Adipocyte (in vitro differentiated cells): ENCODE data around the gene SGCE.

Source experiments
- DNase-seq: peaks from one replicate; pipeline ENCODE4 v3.0.0-alpha.2; 2015; ENCODE audit warnings: low read depth
- H3K27me3 ChIP-seq: replicated peaks from 2 replicates; pipeline ENCODE4 v1.7.0; 2013; ENCODE audit warnings: mild to moderate bottlenecking, low read length, moderate library complexity; ENCODE audit not compliant: control insufficient read depth, insufficient read depth
- H3K36me3 ChIP-seq: 2 replicates; pipeline ENCODE4 v1.7.0; 2013; ENCODE audit warnings: low read length, mild to moderate bottlenecking, moderate library complexity; ENCODE audit not compliant: control insufficient read depth, insufficient read depth, severe bottlenecking
- H3K4me1 ChIP-seq: 2 replicates; pipeline ENCODE4 v1.7.0; 2013; ENCODE audit warnings: mild to moderate bottlenecking, low read length, moderate library complexity; ENCODE audit not compliant: control insufficient read depth, insufficient read depth
- H3K4me3 ChIP-seq: 2 replicates; pipeline ENCODE4 v1.7.0; 2013; ENCODE audit warnings: mild to moderate bottlenecking, low read length, moderate library complexity
- H3K9ac ChIP-seq: 2 replicates; pipeline ENCODE4 v1.7.0; 2013; ENCODE audit warnings: mild to moderate bottlenecking, low read length, moderate library complexity
- H3K9me3 ChIP-seq: 2 replicates; pipeline ENCODE4 v1.7.0; 2013; ENCODE audit warnings: mild to moderate bottlenecking, low read length, moderate library complexity; ENCODE audit not compliant: control insufficient read depth

SGCE gene

GRCh38 chr7:94676431-94676830 is 20.5 kb upstream of the SGCE start:
- no peak overlapping the region for H3K4me3 ChIP-seq
- DNase-seq, result no peak

GRCh38 chr7:94675356-94675755 is 19.4 kb upstream of the SGCE start:
- H3K9ac ChIP-seq, result no peak overlapping the region
- DNase-seq, result no peak
- no peaks in the 10 kb centered on the region for H3K9me3 ChIP-seq
- no peaks in the 10 kb centered on the region for H3K27me3 ChIP-seq
- H3K4me3 ChIP-seq, result no peak overlapping the region
- no peaks in the 10 kb centered on the region for H3K36me3 ChIP-seq
- no peaks in the 10 kb centered on the region for H3K4me1 ChIP-seq

More at GRCh38 chr7:94676431-94676830, 20.5 kb upstream of the SGCE start:
- H3K9ac ChIP-seq, result no peak overlapping the region
- H3K27me3 ChIP-seq, result no peaks in the 10 kb centered on the region
- no peaks in the 10 kb centered on the region for H3K4me1 ChIP-seq
- H3K36me3 ChIP-seq, result no peaks in the 10 kb centered on the region
- no peaks in the 10 kb centered on the region for H3K9me3 ChIP-seq

DNA sequence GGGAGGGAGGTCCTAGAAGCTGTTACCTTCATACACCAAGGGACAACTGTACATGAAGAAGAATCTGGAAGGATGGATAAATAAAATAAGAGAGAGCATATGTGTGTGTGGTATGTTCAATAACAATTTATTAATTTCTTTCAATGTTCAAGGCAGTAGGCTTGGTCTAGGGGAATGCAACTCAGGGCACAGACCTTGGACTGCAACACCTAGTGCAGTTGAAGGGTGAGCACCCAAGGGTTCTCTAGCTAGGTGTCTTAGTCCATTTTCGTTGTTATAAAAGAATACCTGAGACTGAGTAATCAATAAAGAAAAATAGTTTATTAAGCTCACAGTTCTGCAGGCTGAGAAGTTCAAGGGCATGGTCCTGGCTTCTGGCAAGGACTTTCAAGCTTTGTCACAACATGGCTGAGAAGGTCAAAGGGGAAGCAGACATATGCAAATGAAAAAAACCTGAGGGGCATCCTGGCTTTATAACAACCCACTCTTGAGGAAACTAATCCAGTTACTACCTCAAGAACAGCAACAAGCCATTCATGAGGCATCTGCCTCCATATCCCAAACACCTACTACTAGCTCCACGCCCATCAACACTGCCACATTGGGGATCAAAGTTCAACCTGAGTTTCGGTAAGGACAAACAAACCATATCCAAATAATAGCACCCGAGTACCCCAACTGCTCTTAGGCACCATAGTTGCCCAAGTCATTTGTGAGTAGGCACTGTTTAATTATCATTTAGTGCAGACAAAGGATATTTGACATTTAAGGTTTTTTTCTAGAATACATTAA is 15.7 kb upstream of the SGCE start:
- H3K27me3 ChIP-seq, result no peaks in the 10 kb centered on the region
- no peak for DNase-seq
- H3K4me1 ChIP-seq, result no peaks in the 10 kb centered on the region
- H3K9ac ChIP-seq, result no peak overlapping the region
- no peak overlapping the region for H3K4me3 ChIP-seq
- H3K9me3 ChIP-seq, result no peaks in the 10 kb centered on the region
- no peaks in the 10 kb centered on the region for H3K36me3 ChIP-seq

DNA sequence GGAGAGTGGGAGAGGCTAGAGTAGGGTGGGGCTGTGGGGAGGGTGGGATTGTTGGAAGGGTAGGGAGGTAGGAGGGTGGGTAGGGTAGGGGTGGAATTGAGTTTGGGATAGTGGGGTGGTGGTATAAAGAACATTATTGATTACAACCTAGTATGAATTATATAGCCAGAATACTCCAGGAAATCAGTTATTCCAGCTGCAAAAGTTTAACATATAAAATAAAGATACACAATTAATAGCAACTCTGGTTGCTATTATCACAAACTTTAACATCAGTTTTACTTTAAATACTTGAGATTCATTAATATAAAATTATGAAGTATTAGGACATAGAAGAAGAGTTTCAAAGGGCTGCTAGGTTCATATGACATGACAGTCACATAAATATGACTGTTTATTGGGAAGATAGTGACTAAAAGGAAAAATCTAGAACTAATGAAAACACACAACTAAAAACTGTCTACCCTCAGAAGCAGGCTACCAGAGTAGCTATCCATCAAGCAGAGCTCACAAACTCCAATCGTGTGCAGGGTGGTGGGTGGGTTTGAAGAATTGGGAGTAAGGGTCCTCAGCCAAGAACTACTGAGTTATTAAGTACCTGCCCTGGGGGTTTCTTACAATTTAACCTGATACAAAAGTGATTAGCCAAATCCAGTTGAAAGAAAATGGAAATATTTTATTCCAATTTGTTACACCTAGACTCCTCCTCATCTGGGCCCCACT is 14.0 kb upstream of the SGCE start:
- no peaks in the 10 kb centered on the region for H3K4me1 ChIP-seq
- H3K36me3 ChIP-seq, result no peaks in the 10 kb centered on the region
- H3K9ac ChIP-seq, result no peak overlapping the region
- H3K4me3 ChIP-seq, result no peak overlapping the region
- no peaks in the 10 kb centered on the region for H3K27me3 ChIP-seq
- no peaks in the 10 kb centered on the region for H3K9me3 ChIP-seq
- DNase-seq, result no peak

GRCh38 chr7:94666879-94667587 is 11.1 kb upstream of the SGCE start:
- no peaks in the 10 kb centered on the region for H3K4me1 ChIP-seq
- no peak for DNase-seq

DNA sequence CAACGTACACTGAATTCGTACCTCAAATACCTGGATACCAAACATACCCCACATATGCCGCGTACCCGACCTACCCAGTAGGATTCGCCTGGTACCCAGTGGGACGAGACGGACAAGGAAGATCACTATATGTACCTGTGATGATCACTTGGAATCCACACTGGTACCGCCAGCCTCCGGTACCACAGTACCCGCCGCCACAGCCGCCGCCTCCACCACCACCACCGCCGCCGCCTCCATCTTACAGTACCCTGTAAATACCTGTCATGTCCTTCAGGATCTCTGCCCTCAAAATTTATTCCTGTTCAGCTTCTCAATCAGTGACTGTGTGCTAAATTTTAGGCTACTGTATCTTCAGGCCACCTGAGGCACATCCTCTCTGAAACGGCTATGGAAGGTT is 9.5 kb upstream of the SGCE start:
- H3K36me3 ChIP-seq, result no peaks in the 10 kb centered on the region
- no peak for DNase-seq
- peaks cover under 1% of the 10 kb centered on the region for H3K4me1 ChIP-seq
- H3K4me3 ChIP-seq, result no peak overlapping the region
- H3K9me3 ChIP-seq, result no peaks in the 10 kb centered on the region
- H3K9ac ChIP-seq, result no peak overlapping the region
- H3K27me3 ChIP-seq, result no peaks in the 10 kb centered on the region

More at GRCh38 chr7:94666879-94667587, 11.1 kb upstream of the SGCE start:
- Histone ChIP-seq H3K4me3 (no peak overlapping the region), H3K9ac (no peak overlapping the region), H3K36me3 (no peaks in the 10 kb centered on the region), H3K9me3 (no peaks in the 10 kb centered on the region), H3K27me3 (no peaks in the 10 kb centered on the region)

- H3K27me3 ChIP-seq, result no peaks in the 10 kb centered on the region
- H3K36me3 ChIP-seq, result no peaks in the 10 kb centered on the region
- H3K4me3 ChIP-seq, result no peak overlapping the region
- H3K4me1 ChIP-seq, result peaks cover 8% of the 10 kb centered on the region
- no peak for DNase-seq
- no peaks in the 10 kb centered on the region for H3K9me3 ChIP-seq
- no peak overlapping the region for H3K9ac ChIP-seq
Observed at GRCh38 chr7:94664023-94664422, 8.1 kb upstream of the SGCE start.

- Histone ChIP-seq H3K4me3 (no peak overlapping the region), H3K4me1 (peaks cover 10% of the 10 kb centered on the region), H3K27me3 (no peaks in the 10 kb centered on the region), H3K9ac (no peak overlapping the region), H3K9me3 (no peaks in the 10 kb centered on the region), H3K36me3 (no peaks in the 10 kb centered on the region)
- DNase-seq, result no peak
Observed at GRCh38 chr7:94662548-94662947, 6.6 kb upstream of the SGCE start.

- Histone ChIP-seq H3K27me3 (no peaks in the 10 kb centered on the region), H3K9ac (no peak overlapping the region), H3K4me3 (no peak overlapping the region), H3K9me3 (no peaks in the 10 kb centered on the region), H3K36me3 (no peaks in the 10 kb centered on the region), H3K4me1 (peaks cover 10% of the 10 kb centered on the region)
- no peak for DNase-seq
Observed at GRCh38 chr7:94660006-94660405, 4.1 kb upstream of the SGCE start.

DNA sequence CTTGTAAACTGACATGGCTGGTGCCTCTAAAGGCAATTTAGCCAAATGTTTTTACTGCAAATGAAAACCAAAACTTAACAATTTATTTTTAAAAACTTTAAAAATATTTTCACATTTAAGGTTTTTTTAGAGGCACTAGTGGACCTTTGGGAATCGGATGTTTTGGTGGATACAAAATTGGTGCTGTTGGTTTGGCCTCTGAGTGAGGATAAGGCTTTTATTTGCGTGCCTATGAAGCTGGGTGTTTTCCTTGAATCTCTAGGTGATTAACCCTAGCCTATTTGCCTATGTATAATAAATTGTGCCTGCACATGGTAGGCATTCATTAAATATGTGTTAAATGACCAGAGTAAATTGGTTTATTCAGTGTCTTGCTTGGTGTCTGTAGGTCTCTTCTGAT is 2.9 kb upstream of the SGCE start:
- Histone ChIP-seq H3K36me3 (no peaks in the 10 kb centered on the region), H3K9ac (no peak overlapping the region), H3K4me1 (peaks cover 19% of the 10 kb centered on the region), H3K9me3 (no peaks in the 10 kb centered on the region), H3K27me3 (no peaks in the 10 kb centered on the region), H3K4me3 (peak overlapping the region; percentile 77)
- DNase-seq, result no peak
